Lower leg skin (tissue), 3 donors: ENCODE measurements around the gene WNT8B.

Experiments
- CTCF ChIP-seq, 3 donors: fragments of 450-650 bp; IDR thresholded peaks; one replicate each; pipeline ENCODE4 v1.5.1; 2016; ENCODE audit warnings: antibody characterized with exemption in 3 of 3, mild to moderate bottlenecking in 3 of 3, moderate library complexity in 2 of 3
- POLR2A ChIP-seq, 2 donors: fragments of 450-650 bp; IDR thresholded peaks; one replicate each; pipeline ENCODE4 v1.6.1; 2016 to 2017; ENCODE audit warnings: antibody characterized with exemption in 2 of 2, mild to moderate bottlenecking in 1 of 2, moderate library complexity in 1 of 2

- TF ChIP-seq CTCF (IDR thresholded peaks at IDR 0.05) (no peak), POLR2A (IDR thresholded peaks at IDR 0.05) (no peak)
Observed at GRCh38 chr10:100447663-100448062, 15.1 kb upstream of the WNT8B start.
